ENCODE results near the gene GPR4. TPM values are rescaled to one million over a fixed set of nuclear protein-coding genes. Genes with fewer than 3 reads are reported as not detected.

The GPR4 gene
- total and polyA plus RNA-seq, 2 of the 8 experiments (the other 6 are each of a cell fraction or from before 2014, with no cell fraction given): 0.19 to 0.39 TPM

DNA sequence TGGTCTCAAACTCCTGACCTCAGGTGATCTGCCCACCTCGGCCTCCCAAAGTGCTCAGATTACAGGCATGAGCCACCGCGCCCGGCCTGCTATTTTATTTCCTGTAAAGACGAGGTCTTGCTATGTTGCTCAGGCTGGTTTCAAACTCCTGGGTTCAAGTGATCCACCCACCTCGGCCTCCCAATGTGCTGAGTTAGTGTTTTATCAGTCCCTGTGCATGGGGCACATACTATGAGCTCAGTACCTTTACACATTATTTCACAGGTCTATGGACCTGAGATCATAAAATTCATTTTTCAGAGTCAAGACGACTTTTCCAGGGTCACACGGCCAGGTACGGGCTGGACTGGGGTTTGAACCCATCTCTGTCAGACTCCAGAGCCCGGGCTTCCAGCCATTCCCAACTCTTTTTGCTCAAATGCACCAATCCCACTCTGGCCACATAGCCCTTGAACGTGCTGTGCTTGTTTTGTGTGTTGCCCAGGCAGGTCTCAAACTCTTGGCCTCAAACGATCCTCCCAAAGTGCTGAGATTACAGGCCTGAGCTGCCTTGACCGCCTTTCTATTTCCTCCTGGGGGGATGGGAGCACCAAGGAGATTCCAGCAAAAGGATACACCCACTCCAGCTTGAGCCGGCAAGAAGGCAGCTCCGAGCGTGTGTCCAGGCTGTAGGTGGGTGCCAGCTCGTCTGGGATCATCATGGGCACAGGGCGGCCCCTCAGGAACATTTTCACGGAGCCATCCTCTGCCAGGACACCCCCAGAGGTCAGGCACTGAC lies 36.1 kb upstream of the GPR4 start:
- Histone ChIP-seq H2BK20ac (ENCODE audit: low read length) (no peak overlapping the region), H3K4ac (replicated peaks; ENCODE audit: insufficient read length, low read depth, low read length) (no peak overlapping the region), H3K79me2 (ENCODE audit: control insufficient read depth in 1 of 2, insufficient read depth in 2 of 2, low read length in 2 of 2) (no peaks in the 10 kb centered on the region), H3K56ac (replicated peaks; ENCODE audit: insufficient read length, low read depth, low read length) (peak overlapping the region; percentile 32), H3K27ac (ENCODE audit: low read depth, low read length) (no peak overlapping the region), H3K14ac (ENCODE audit: insufficient read length) (no peak overlapping the region), H3K9me3 (ENCODE audit: insufficient read depth in 2 of 2, low read depth in 1 of 2, low read length in 1 of 2) (no peaks in the 10 kb centered on the region), H3K23me2 (ENCODE audit: low read depth, low read length) (peaks cover 15% of the 10 kb centered on the region), H4K91ac (replicated peaks; ENCODE audit: insufficient read length, low read length) (peak overlapping the region; percentile 84), H3K36me3 (ENCODE audit: control insufficient read depth in 2 of 4, insufficient read depth in 4 of 4, low read length in 3 of 4) (no peaks in the 10 kb centered on the region), H2BK5ac (ENCODE audit: low read depth, low read length) (peak overlapping the region; percentile 91), H2BK15ac (ENCODE audit: low read length) (peak overlapping the region; percentile 31; the same call in 1 of the 2 replicates), H3K79me1 (ENCODE audit: low read depth, low read length) (no peaks in the 10 kb centered on the region), H3K23ac (ENCODE audit: insufficient read length) (no peak overlapping the region), H2AK5ac (ENCODE audit: low read depth, low read length) (no peak overlapping the region; the same call in 1 of the 2 replicates), H4K20me1 (replicated peaks in 1 of 2; ENCODE audit: control insufficient read depth in 1 of 2, insufficient read depth in 2 of 2, low read length in 2 of 2) (no peaks in the 10 kb centered on the region), H3K9ac (replicated peaks in 1 of 4; ENCODE audit: extremely low read depth in 1 of 4, low read depth in 3 of 4, low read length in 3 of 4) (no peak overlapping the region), H2BK120ac (replicated peaks; ENCODE audit: low read depth, low read length) (peak overlapping the region; percentile 90), H3K4me2 (ENCODE audit: insufficient read depth in 1 of 2, low read depth in 2 of 2, low read length in 2 of 2) (peak overlapping the region; percentile 82 to 85), H3K27me3 (replicated peaks in 1 of 4; ENCODE audit: control insufficient read depth in 3 of 4, extremely low read depth in 1 of 4, insufficient read depth in 3 of 4, low read length in 3 of 4) (no peaks in the 10 kb centered on the region; a peak in 1 of 7 replicates), H2AFZ (ENCODE audit: low read length) (no peak overlapping the region), H4K8ac (ENCODE audit: extremely low read depth, insufficient read depth, low read length) (peak overlapping the region; percentile 82; the same call in 1 of the 2 replicates), H4K5ac (ENCODE audit: insufficient read length, low read depth, low read length) (peak overlapping the region; percentile 47), H3K4me1 (replicated peaks in 1 of 4; ENCODE audit: control insufficient read depth in 3 of 4, insufficient read depth in 4 of 4, low read length in 3 of 4) (peaks cover 4 to 21% (median 10%) of the 10 kb centered on the region in 4 experiments), H3K18ac (ENCODE audit: extremely low read depth, low read length) (peak overlapping the region; percentile 93), H2BK12ac (ENCODE audit: low read depth, low read length) (peak overlapping the region; percentile 78; the same call in 1 of the 2 replicates), H3K4me3 (ENCODE audit: extremely low read depth in 1 of 4, insufficient read depth in 2 of 4, low read depth in 3 of 4, low read length in 4 of 4) (peak overlapping the region; percentile 51 to 67 (median 60); a peak in 7 of 8 replicates)
- ChIA-PET POLR2A (ENCODE audit: partially characterized antibody) (interaction anchor here (0.6 to 3.5 kb wide), 6 partner anchors 11 to 867 kb away, joined by 3 to 21 read pairs (median 4); no protein-coding TSS in a partner anchor), CTCF (ENCODE audit: partially characterized antibody) (interaction anchor here (0.6 to 8.4 kb wide), 12 partner anchors 15 to 112 kb away, joined by 3 to 135 read pairs (median 4); partner anchors contain the start of genes GPR4 and QPCTL)
- FAIRE-seq (no peak), DNase-seq (ENCODE audit: low read depth in 1 of 2, low spot score in 2 of 2) (no peak)
- WGBS, 2 experiments (ENCODE audit: extremely low coverage in 1 of 2, insufficient coverage in 1 of 2, insufficient read length in 1 of 2, insufficient replicate concordance in 2 of 2, low coverage in 1 of 2, low lambda C conversion rate in 2 of 2, missing lambda C conversion rate in 1 of 2): 65% methylated on average over 19 of the region's 19 CpGs; no CpG with 5 or more reads in 1 of the 2 experiments
- TF ChIP-seq ASH2L (IDR thresholded peaks at IDR 0.05; ENCODE audit: low read length): peak; percentile 19
- TF ChIP-seq SP1 (IDR thresholded peaks at IDR 0.05; ENCODE audit: low read depth, low read length): peak; percentile 31; the same call in 1 of the 2 replicates
- TF ChIP-seq CTCF (IDR thresholded peaks at IDR 0.05; ENCODE audit: control extremely low read depth in 1 of 3, insufficient read depth in 1 of 3, low read depth in 1 of 3, low read length in 3 of 3): no peak
- TF ChIP-seq CHD2 (IDR thresholded peaks at IDR 0.05; ENCODE audit: low read length): no peak
- no peak for TF ChIP-seq JUND (IDR thresholded peaks at IDR 0.05; ENCODE audit: low read length)
- TF ChIP-seq SUZ12 (IDR thresholded peaks at IDR 0.05; ENCODE audit: low read length): no peak
- no peak for TF ChIP-seq CREB1 (IDR thresholded peaks at IDR 0.05)
- no peak for TF ChIP-seq BRCA1 (IDR thresholded peaks at IDR 0.05; ENCODE audit: low read depth, low read length)
- no peak for TF ChIP-seq BCL11A (IDR thresholded peaks at IDR 0.05; ENCODE audit: low read depth in 2 of 2, low read length in 2 of 2)
- no peak for TF ChIP-seq RFX5 (IDR thresholded peaks at IDR 0.05; ENCODE audit: borderline replicate concordance, low read depth, low read length)
